Cardiac fibroblast (primary cell): ENCODE measurements around the gene HOXB6.

Source experiments
- DNase-seq, 2 donors: peaks; one replicate each; pipeline versions ENCODE4 v3.0.0 to v3.0.0-alpha.2; 2010; ENCODE audit warnings: low read depth in 2 of 2
- H3K4me3 ChIP-seq, 2 donors: replicated peaks in 1 of 2; 1 replicate in 1 of 2; 2 replicates in 1 of 2; pipeline ENCODE4 v1.5.1; 2011; ENCODE audit warnings: low read depth in 2 of 2, low read length in 2 of 2, mild to moderate bottlenecking in 2 of 2, moderate library complexity in 1 of 2
- CTCF ChIP-seq: IDR thresholded peaks from one replicate; pipeline ENCODE4 v1.5.1; 2011; ENCODE audit warnings: low read depth, mild to moderate bottlenecking, low read length, inconsistent platforms

HOXB6 gene

GRCh38 chr17:48605991-48606891, 1.5 kb upstream of the HOXB6 start:
- no peak for TF ChIP-seq CTCF
- DNase-seq = no peak
- no peak overlapping the region for H3K4me3 ChIP-seq

GRCh38 chr17:48605409-48605919, 678 bp upstream of the HOXB6 start:
- DNase-seq = no peak
- TF ChIP-seq CTCF = no peak
- no peak overlapping the region for H3K4me3 ChIP-seq

GRCh38 chr17:48603959-48604769, 622 bp downstream of the HOXB6 start:
- no peak overlapping the region for H3K4me3 ChIP-seq
- no peak for DNase-seq
- TF ChIP-seq CTCF = no peak

- no peak overlapping the region for H3K4me3 ChIP-seq
- DNase-seq = no peak
Observed at GRCh38 chr17:48601539-48602425, 3.0 kb downstream of the HOXB6 start.

GRCh38 chr17:48601207-48601538, 3.6 kb downstream of the HOXB6 start:
- no peak for TF ChIP-seq CTCF
- no peak overlapping the region for H3K4me3 ChIP-seq
- no peak for DNase-seq

More at GRCh38 chr17:48601539-48602425, 3.0 kb downstream of the HOXB6 start:
- TF ChIP-seq CTCF = no peak
